Endodermal cell (in vitro differentiated cells): ENCODE measurements around the gene BLCAP. TPM values are rescaled to one million over a fixed set of nuclear protein-coding genes. Genes with fewer than 3 reads are reported as not detected.

Experiments used
- DNase-seq: peaks from one replicate; pipeline ENCODE4 v3.0.0-alpha.2; 2017
- H3K27ac ChIP-seq: 2 replicates; pipeline ENCODE4 v1.5.1; 2013; ENCODE audit warnings: mild to moderate bottlenecking, low read depth, low read length, moderate library complexity
- H3K27me3 ChIP-seq: 2 replicates; pipeline ENCODE4 v1.6.1; 2013; ENCODE audit warnings: mild to moderate bottlenecking, low read length, moderate library complexity; ENCODE audit not compliant: insufficient read depth, control insufficient read depth, poor library complexity, severe bottlenecking
- H3K36me3 ChIP-seq: 2 replicates; pipeline ENCODE4 v1.7.0; 2013; ENCODE audit warnings: mild to moderate bottlenecking, low read length, moderate library complexity; ENCODE audit not compliant: control insufficient read depth, insufficient read depth
- H3K4me1 ChIP-seq: one replicate; pipeline ENCODE4 v1.7.0; 2013; ENCODE audit warnings: low read length; ENCODE audit not compliant: control insufficient read depth, insufficient read depth
- H3K4me3 ChIP-seq: 2 replicates; pipeline ENCODE4 v1.5.1; 2013; ENCODE audit warnings: mild to moderate bottlenecking, low read length, moderate library complexity
- H3K9ac ChIP-seq: 2 replicates; pipeline ENCODE4 v1.6.1; 2013; ENCODE audit warnings: mild to moderate bottlenecking, low read length, moderate library complexity; ENCODE audit not compliant: poor library complexity, severe bottlenecking; ENCODE audit errors: extremely low read depth
- H3K9me3 ChIP-seq: 2 replicates; pipeline ENCODE4 v1.6.1; 2013; ENCODE audit warnings: mild to moderate bottlenecking, low read length, moderate library complexity; ENCODE audit not compliant: control insufficient read depth
- H3K27ac Mint-ChIP-seq: 2 replicates; pipeline ENCODE4 v1.8.0; 2020; ENCODE audit warnings: mixed read lengths
- H3K27me3 Mint-ChIP-seq: 2 replicates; pipeline ENCODE4 v1.8.0; 2021; ENCODE audit warnings: mild to moderate bottlenecking, mixed read lengths; ENCODE audit not compliant: insufficient read depth
- H3K36me3 Mint-ChIP-seq: 2 replicates; pipeline ENCODE4 v1.8.0; 2020; ENCODE audit warnings: low read depth, mixed read lengths
- H3K4me1 Mint-ChIP-seq: 2 replicates; pipeline ENCODE4 v1.8.0; 2020; ENCODE audit warnings: mixed read lengths
- H3K4me3 Mint-ChIP-seq: 2 replicates; pipeline ENCODE4 v1.8.0; 2020; ENCODE audit warnings: mild to moderate bottlenecking, moderate library complexity, mixed read lengths
- H3K9me3 Mint-ChIP-seq: 2 replicates; pipeline ENCODE4 v1.8.0; 2020; ENCODE audit warnings: mild to moderate bottlenecking, mixed read lengths
- CTCF ChIP-seq: fragments of 200-600 bp; sonication (generic); conservative IDR thresholded peaks from 2 replicates; pipeline ENCODE4 v1.5.0; 2021; ENCODE audit warnings: antibody characterized with exemption, mild to moderate bottlenecking
- WGBS, 2 experiments: methylation state at CpG; one replicate each; pipeline versions ENCODE4 v1.1.5 to v1.1.7; 2013; ENCODE audit warnings: missing lambda C conversion rate in 2 of 2, mixed read lengths in 1 of 2; ENCODE audit not compliant: insufficient coverage in 1 of 2, insufficient read length in 1 of 2; 5-methylcytosine and 5-hydroxymethylcytosine counted together
- total RNA-seq, 2 donors: library from RNA; stranded (reverse); fragmentation: NEBNext Ultra II Directional in 1 of 2; extraction: Animal tissue kit (Norgen Biotek cat#: 25700) in 1 of 2; gene quantifications; 2 replicates in 1 of 2; 3 replicates in 1 of 2; pipeline ENCODE4 v1.2.1, GENCODE V29; 2021

BLCAP gene
- total RNA-seq, 2 donors from 2014 or later: 32.5 to 56.5 TPM

DNA sequence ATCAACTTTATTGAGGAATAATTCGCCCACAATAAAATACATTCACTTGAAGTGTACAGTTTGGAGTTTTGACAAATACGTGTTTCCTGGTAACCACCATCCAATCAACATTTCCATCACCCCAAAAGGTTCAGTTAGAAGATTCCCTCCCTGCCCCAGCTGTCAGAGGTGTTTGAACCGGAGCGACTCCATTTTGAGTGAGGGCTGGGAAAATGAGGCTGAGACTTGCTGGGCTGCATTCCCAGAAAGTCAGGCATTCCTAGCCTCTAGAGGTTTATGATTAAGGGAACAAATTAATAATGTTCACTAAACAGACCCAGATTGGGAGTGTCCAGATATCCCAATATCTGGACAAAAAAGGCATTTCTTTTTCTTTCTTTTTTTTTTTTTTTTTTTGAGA is 33.0 kb upstream of the BLCAP start:
- no peak overlapping the region for H3K27ac Mint-ChIP-seq
- no peak overlapping the region for H3K9ac ChIP-seq
- WGBS, 2 experiments: 83 to 91% methylated on average over 1 to 4 of the region's 4 CpGs
- no peak for TF ChIP-seq CTCF
- H3K4me1 Mint-ChIP-seq: peaks cover 5% of the 10 kb centered on the region
- H3K4me3 Mint-ChIP-seq: no peak overlapping the region
- H3K27me3 ChIP-seq: no peaks in the 10 kb centered on the region
- H3K27me3 Mint-ChIP-seq: peaks cover 6% of the 10 kb centered on the region
- H3K9me3 ChIP-seq: no peaks in the 10 kb centered on the region
- H3K36me3 Mint-ChIP-seq: no peaks in the 10 kb centered on the region
- no peak overlapping the region for H3K4me3 ChIP-seq
- H3K27ac ChIP-seq: no peak overlapping the region
- H3K9me3 Mint-ChIP-seq: no peaks in the 10 kb centered on the region
- H3K4me1 ChIP-seq: no peaks in the 10 kb centered on the region
- H3K36me3 ChIP-seq: no peaks in the 10 kb centered on the region
- no peak for DNase-seq

DNA sequence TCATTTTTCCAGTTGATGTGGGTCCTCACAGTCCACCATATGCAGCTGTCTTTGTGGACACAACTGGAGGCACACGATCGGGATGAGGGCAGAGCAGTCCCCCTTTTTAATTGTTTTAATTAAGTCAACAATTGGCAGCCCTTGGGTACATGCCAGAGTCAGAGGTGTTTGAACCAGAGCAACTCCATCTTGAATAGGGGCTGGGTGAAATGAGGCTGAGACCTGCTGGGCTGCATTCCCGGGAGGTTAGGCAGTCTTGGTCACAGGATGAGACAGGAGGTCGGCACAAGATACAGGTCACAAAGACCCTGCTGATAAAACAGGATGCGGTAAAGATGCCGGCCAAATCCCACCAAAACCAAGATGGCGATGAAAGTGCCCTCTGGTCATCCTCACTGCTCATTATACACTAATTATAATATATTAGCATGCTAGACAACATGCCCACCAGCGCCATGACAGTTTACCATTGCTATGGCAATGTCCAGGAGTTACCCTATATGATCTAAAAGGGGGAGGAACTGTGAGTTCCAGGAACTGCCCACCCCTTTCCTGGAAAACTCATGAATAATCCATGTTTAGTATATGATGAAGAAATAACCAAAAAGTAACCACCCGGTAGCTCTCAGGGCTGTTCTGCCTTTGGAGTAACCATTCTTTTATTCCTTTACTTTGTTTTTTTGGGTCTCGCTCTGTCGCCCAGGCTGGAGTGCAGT is 31.8 kb upstream of the BLCAP start:
- no peak for TF ChIP-seq CTCF
- H3K9me3 Mint-ChIP-seq: no peaks in the 10 kb centered on the region
- no peak overlapping the region for H3K4me3 ChIP-seq
- H3K9me3 ChIP-seq: no peaks in the 10 kb centered on the region
- WGBS, 2 experiments: 89 to 93% methylated on average over 9 to 11 of the region's 11 CpGs
- H3K27me3 ChIP-seq: no peaks in the 10 kb centered on the region
- H3K27me3 Mint-ChIP-seq: no peaks in the 10 kb centered on the region
- no peaks in the 10 kb centered on the region for H3K36me3 Mint-ChIP-seq
- H3K4me3 Mint-ChIP-seq: no peak overlapping the region
- H3K27ac ChIP-seq: no peak overlapping the region
- H3K27ac Mint-ChIP-seq: no peak overlapping the region
- no peaks in the 10 kb centered on the region for H3K36me3 ChIP-seq
- H3K4me1 Mint-ChIP-seq: no peaks in the 10 kb centered on the region
- H3K4me1 ChIP-seq: no peaks in the 10 kb centered on the region
- no peak for DNase-seq
- H3K9ac ChIP-seq: no peak overlapping the region

DNA sequence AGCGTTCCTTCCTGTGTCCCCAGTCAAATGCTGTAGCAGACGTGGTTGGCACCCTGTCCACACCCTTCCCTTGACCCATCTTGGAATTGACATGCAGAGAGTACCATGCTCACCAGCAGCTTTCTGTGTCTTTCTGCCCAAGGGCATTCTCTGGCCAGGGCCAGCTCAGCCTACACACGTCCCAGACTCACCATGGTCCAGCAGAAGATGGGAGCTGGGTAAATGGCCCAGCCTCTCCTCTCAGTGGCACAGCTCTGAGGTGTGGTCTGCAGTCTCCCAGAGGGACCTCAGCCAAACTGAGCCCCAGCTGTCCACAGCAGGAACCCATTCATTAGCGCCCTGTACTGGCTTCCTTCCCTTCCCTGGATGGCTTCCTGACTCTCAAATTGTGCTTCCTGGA is 31.1 kb upstream of the BLCAP start:
- Histone ChIP-seq H3K9ac (no peak overlapping the region), H3K4me3 (no peak overlapping the region), H3K27ac (no peak overlapping the region), H3K36me3 (no peaks in the 10 kb centered on the region), H3K27me3 (no peaks in the 10 kb centered on the region), H3K4me1 (no peaks in the 10 kb centered on the region), H3K9me3 (no peaks in the 10 kb centered on the region)
- no peak overlapping the region for H3K27ac Mint-ChIP-seq
- no peaks in the 10 kb centered on the region for H3K36me3 Mint-ChIP-seq
- no peaks in the 10 kb centered on the region for H3K27me3 Mint-ChIP-seq
- no peaks in the 10 kb centered on the region for H3K4me1 Mint-ChIP-seq
- 83 to 91% methylated on average over 2 to 4 of the region's 4 CpGs for WGBS, 2 experiments
- no peak for DNase-seq
- H3K9me3 Mint-ChIP-seq: no peaks in the 10 kb centered on the region
- no peak overlapping the region for H3K4me3 Mint-ChIP-seq
- TF ChIP-seq CTCF: no peak
